ENCODE measurements around the gene GPR142.

Gene GPR142

DNA sequence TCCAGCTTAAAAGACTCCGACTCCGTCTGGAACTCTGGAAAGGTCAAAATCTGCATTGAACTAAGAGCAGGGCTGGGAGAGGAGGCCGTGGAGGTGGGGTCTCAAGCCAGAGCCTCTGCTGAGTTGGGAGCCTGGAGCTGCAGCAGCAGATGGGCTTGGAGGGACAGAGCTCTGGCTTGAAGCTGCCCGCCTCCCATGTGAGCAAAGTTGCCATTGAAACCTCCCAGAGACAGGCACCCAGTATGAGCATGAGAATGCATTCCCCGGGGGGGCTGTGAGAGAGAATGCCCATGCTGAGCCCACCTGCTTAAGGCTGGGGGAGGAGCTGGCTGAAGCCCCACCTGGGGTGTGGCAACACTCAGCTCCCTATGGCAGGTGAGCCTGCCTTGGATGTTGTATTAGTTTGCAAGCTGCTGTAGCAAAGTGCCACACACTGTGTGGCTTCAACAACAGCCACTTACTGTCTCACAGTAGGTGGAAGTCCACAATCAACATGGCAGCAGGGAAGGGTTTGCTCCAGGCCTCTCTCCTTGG lies 31.7 kb upstream of the GPR142 start:
- H3K27ac ChIP-seq (ENCODE audit: low read length, poor library complexity, severe bottlenecking), result no peak overlapping the region
- no peak overlapping the region for H3K14ac ChIP-seq (ENCODE audit: low read length in 2 of 2)

DNA sequence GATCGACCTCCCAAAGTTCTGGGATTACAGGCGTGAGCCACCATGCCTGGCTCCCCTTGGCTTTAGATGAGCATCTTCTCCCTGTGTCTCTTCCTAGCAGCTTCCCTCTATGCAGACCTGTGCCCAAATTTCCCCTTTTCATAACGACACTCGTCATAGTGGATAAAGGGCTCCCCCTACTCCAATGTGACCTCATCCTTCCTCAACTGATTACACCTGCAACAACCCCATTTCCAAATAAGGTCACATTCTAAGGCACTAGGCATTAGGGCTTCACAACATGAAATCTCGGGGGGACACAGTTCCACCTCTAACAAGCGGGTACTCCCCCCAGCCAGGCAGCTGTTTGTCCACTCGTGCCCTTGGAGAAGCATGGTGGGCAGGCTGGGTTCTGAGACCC lies 31.0 kb upstream of the GPR142 start:
- Histone ChIP-seq H3K9me3 (ENCODE audit: control insufficient read depth, low read length) (peaks cover 8% of the 10 kb centered on the region), H3K4ac (ENCODE audit: low read depth in 1 of 2, low read length in 2 of 2) (no peak overlapping the region), H4K8ac (ENCODE audit: low read length) (no peak overlapping the region), H2BK15ac (ENCODE audit: low read depth, poor library complexity, severe bottlenecking) (no peak overlapping the region), H2BK5ac (ENCODE audit: low read depth, low read length, poor library complexity, severe bottlenecking) (no peak overlapping the region), H3K9ac (ENCODE audit: low read length) (no peak overlapping the region), H3K14ac (ENCODE audit: low read length in 2 of 2) (no peak overlapping the region), H2AFZ (ENCODE audit: low read depth, low read length) (no peak overlapping the region), H4K91ac (ENCODE audit: low read length) (no peak overlapping the region), H2BK12ac (ENCODE audit: low read length in 2 of 2) (no peak overlapping the region), H3K27ac (ENCODE audit: low read length, poor library complexity, severe bottlenecking) (no peak overlapping the region), H2AK5ac (ENCODE audit: low read length, severe bottlenecking) (no peak overlapping the region), H3K4me1 (ENCODE audit: control insufficient read depth, insufficient read depth, low read depth, low read length) (no peaks in the 10 kb centered on the region), H3K23ac (ENCODE audit: low read length in 2 of 2) (no peak overlapping the region), H3K4me2 (ENCODE audit: low read length, poor library complexity, severe bottlenecking) (no peak overlapping the region), H3K36me3 (ENCODE audit: control insufficient read depth in 1 of 2, insufficient read depth in 2 of 2, low read depth in 1 of 2, low read length in 2 of 2) (no peaks in the 10 kb centered on the region), H3K4me3 (ENCODE audit: insufficient read depth in 1 of 2, low read depth in 1 of 2, low read length in 2 of 2) (no peak overlapping the region), H3K18ac (ENCODE audit: low read depth in 1 of 2, low read length in 2 of 2) (no peak overlapping the region), H2BK120ac (ENCODE audit: low read depth, low read length) (no peak overlapping the region), H3K27me3 (ENCODE audit: control insufficient read depth in 1 of 2, insufficient read depth in 1 of 2, low read length in 2 of 2) (peaks cover 15 to 69% of the 10 kb centered on the region in 2 experiments), H3K79me1 (replicated peaks; ENCODE audit: low read length, poor library complexity, severe bottlenecking) (no peaks in the 10 kb centered on the region)
- no peak for DNase-seq
- 82% methylated on average over 7 of the region's 7 CpGs for WGBS

More for the DNA sequence above, 31.7 kb upstream of the GPR142 start:
- 67% methylated on average over 5 of the region's 5 CpGs for WGBS
- Histone ChIP-seq H4K8ac (ENCODE audit: low read length) (no peak overlapping the region), H3K18ac (ENCODE audit: low read depth in 1 of 2, low read length in 2 of 2) (no peak overlapping the region), H3K4me1 (ENCODE audit: control insufficient read depth, insufficient read depth, low read depth, low read length) (no peaks in the 10 kb centered on the region), H2AK5ac (ENCODE audit: low read length, severe bottlenecking) (no peak overlapping the region), H4K91ac (ENCODE audit: low read length) (no peak overlapping the region), H2BK12ac (ENCODE audit: low read length in 2 of 2) (no peak overlapping the region), H3K36me3 (ENCODE audit: control insufficient read depth in 1 of 2, insufficient read depth in 2 of 2, low read depth in 1 of 2, low read length in 2 of 2) (no peaks in the 10 kb centered on the region), H3K23ac (ENCODE audit: low read length in 2 of 2) (no peak overlapping the region), H3K9me3 (ENCODE audit: control insufficient read depth, low read length) (peaks cover 8% of the 10 kb centered on the region), H3K4ac (ENCODE audit: low read depth in 1 of 2, low read length in 2 of 2) (no peak overlapping the region), H2BK15ac (ENCODE audit: low read depth, poor library complexity, severe bottlenecking) (no peak overlapping the region), H2BK5ac (ENCODE audit: low read depth, low read length, poor library complexity, severe bottlenecking) (no peak overlapping the region), H3K79me1 (replicated peaks; ENCODE audit: low read length, poor library complexity, severe bottlenecking) (no peaks in the 10 kb centered on the region), H3K4me2 (ENCODE audit: low read length, poor library complexity, severe bottlenecking) (no peak overlapping the region), H3K9ac (ENCODE audit: low read length) (no peak overlapping the region), H3K4me3 (ENCODE audit: insufficient read depth in 1 of 2, low read depth in 1 of 2, low read length in 2 of 2) (no peak overlapping the region), H3K27me3 (ENCODE audit: control insufficient read depth in 1 of 2, insufficient read depth in 1 of 2, low read length in 2 of 2) (peaks cover 22 to 73% of the 10 kb centered on the region in 2 experiments), H2BK120ac (ENCODE audit: low read depth, low read length) (no peak overlapping the region), H2AFZ (ENCODE audit: low read depth, low read length) (no peak overlapping the region)
- no peak for DNase-seq

DNA sequence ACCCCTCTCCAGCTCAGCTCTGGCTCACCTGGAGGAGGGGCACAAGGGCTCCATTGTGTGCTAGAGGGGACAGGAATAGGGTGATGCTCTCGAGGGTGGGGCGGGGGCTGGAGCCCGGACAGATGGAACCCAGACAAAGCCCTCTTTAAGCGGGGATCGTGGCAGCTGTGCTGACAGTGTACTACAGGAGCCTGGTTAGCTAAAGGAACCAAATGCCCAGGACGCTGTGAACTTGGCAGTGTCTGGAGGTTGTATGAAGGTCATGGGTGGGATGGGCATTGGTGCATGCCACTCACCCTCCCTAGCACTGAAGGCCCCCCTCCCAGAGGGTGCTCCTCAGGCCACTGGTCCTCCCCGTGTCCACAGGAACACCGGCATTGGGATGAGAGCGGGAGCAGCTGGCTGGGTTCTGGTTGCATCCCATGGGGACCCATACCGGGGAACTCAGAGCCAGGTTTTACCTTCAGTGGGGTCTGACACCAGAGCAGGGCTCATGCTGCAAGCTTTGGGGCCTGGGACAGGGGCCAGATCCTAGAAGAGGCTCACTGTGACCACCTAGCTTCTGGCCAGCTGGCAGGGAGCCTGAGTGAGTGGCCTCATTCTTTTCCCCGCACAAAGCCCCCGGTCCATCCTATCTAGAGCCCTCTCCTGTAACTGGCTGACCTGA lies 29.3 kb upstream of the GPR142 start:
- Histone ChIP-seq H3K23ac (ENCODE audit: low read length in 2 of 2) (no peak overlapping the region), H3K4ac (ENCODE audit: low read depth in 1 of 2, low read length in 2 of 2) (no peak overlapping the region), H3K4me1 (ENCODE audit: control insufficient read depth, insufficient read depth, low read depth, low read length) (no peaks in the 10 kb centered on the region), H2BK120ac (ENCODE audit: low read depth, low read length) (no peak overlapping the region), H2BK12ac (ENCODE audit: low read length in 2 of 2) (no peak overlapping the region), H2AFZ (ENCODE audit: low read depth, low read length) (no peak overlapping the region), H3K27me3 (ENCODE audit: control insufficient read depth in 1 of 2, insufficient read depth in 1 of 2, low read length in 2 of 2) (peaks cover 15 to 62% of the 10 kb centered on the region in 2 experiments), H2AK5ac (ENCODE audit: low read length, severe bottlenecking) (no peak overlapping the region), H4K8ac (ENCODE audit: low read length) (no peak overlapping the region), H3K79me1 (replicated peaks; ENCODE audit: low read length, poor library complexity, severe bottlenecking) (no peaks in the 10 kb centered on the region), H4K91ac (ENCODE audit: low read length) (no peak overlapping the region), H3K4me3 (ENCODE audit: insufficient read depth in 1 of 2, low read depth in 1 of 2, low read length in 2 of 2) (no peak overlapping the region), H3K9me3 (ENCODE audit: control insufficient read depth, low read length) (peaks cover 8% of the 10 kb centered on the region), H3K27ac (ENCODE audit: low read length, poor library complexity, severe bottlenecking) (no peak overlapping the region), H3K4me2 (ENCODE audit: low read length, poor library complexity, severe bottlenecking) (no peak overlapping the region), H3K14ac (ENCODE audit: low read length in 2 of 2) (no peak overlapping the region), H2BK15ac (ENCODE audit: low read depth, poor library complexity, severe bottlenecking) (no peak overlapping the region), H3K36me3 (ENCODE audit: control insufficient read depth in 1 of 2, insufficient read depth in 2 of 2, low read depth in 1 of 2, low read length in 2 of 2) (no peaks in the 10 kb centered on the region), H2BK5ac (ENCODE audit: low read depth, low read length, poor library complexity, severe bottlenecking) (no peak overlapping the region), H3K9ac (ENCODE audit: low read length) (no peak overlapping the region), H3K18ac (ENCODE audit: low read depth in 1 of 2, low read length in 2 of 2) (no peak overlapping the region)
- DNase-seq, result no peak
- WGBS, result 85% methylated on average over 11 of the region's 12 CpGs

DNA sequence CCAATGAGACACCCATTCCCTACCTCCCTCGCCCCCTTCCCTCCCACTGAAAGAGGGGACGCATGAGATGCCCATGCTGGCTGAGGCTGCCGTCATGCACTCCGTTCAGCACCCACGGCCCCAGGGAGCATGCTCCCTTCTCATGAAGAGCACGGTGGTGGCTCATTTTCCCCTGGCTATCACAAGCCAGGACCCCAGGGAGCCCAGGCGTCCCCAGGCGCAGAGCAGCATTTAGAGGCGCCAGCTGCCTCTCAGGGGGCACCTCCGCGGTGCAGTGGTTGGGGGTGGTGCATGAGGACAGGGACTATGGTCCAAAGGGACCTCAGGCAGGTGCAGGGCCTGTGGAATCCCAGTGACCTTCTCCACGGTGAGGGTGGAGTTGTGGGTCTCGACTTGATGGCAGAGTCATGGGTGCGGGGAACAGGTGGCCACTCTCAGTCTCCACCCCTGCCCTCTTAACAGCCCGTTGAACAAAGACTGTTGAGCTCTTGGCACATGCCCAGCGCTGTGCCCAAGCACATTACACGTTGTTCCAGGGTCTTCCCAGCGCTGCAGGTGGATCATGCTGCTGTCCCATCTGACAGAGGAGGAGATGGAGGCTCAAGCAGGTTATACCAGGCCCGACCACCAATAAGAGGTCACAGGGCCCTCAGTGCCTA lies 27.6 kb upstream of the GPR142 start:
- Histone ChIP-seq H2AK5ac (ENCODE audit: low read length, severe bottlenecking) (no peak overlapping the region), H3K4ac (ENCODE audit: low read depth in 1 of 2, low read length in 2 of 2) (no peak overlapping the region), H3K23ac (ENCODE audit: low read length in 2 of 2) (no peak overlapping the region), H3K4me3 (ENCODE audit: insufficient read depth in 1 of 2, low read depth in 1 of 2, low read length in 2 of 2) (no peak overlapping the region), H3K4me2 (ENCODE audit: low read length, poor library complexity, severe bottlenecking) (no peak overlapping the region), H4K91ac (ENCODE audit: low read length) (no peak overlapping the region), H2BK15ac (ENCODE audit: low read depth, poor library complexity, severe bottlenecking) (no peak overlapping the region), H3K9me3 (ENCODE audit: control insufficient read depth, low read length) (peaks cover under 1% of the 10 kb centered on the region), H3K9ac (ENCODE audit: low read length) (no peak overlapping the region), H2BK5ac (ENCODE audit: low read depth, low read length, poor library complexity, severe bottlenecking) (no peak overlapping the region), H2BK120ac (ENCODE audit: low read depth, low read length) (no peak overlapping the region), H3K14ac (ENCODE audit: low read length in 2 of 2) (no peak overlapping the region), H3K18ac (ENCODE audit: low read depth in 1 of 2, low read length in 2 of 2) (no peak overlapping the region), H3K79me1 (replicated peaks; ENCODE audit: low read length, poor library complexity, severe bottlenecking) (no peaks in the 10 kb centered on the region), H3K4me1 (ENCODE audit: control insufficient read depth, insufficient read depth, low read depth, low read length) (no peaks in the 10 kb centered on the region), H3K27ac (ENCODE audit: low read length, poor library complexity, severe bottlenecking) (no peak overlapping the region), H4K8ac (ENCODE audit: low read length) (no peak overlapping the region), H3K27me3 (ENCODE audit: control insufficient read depth in 1 of 2, insufficient read depth in 1 of 2, low read length in 2 of 2) (peaks cover 15 to 69% of the 10 kb centered on the region in 2 experiments), H3K36me3 (ENCODE audit: control insufficient read depth in 1 of 2, insufficient read depth in 2 of 2, low read depth in 1 of 2, low read length in 2 of 2) (no peaks in the 10 kb centered on the region), H2BK12ac (ENCODE audit: low read length in 2 of 2) (no peak overlapping the region), H2AFZ (ENCODE audit: low read depth, low read length) (no peak overlapping the region)
- 81% methylated on average over 19 of the region's 19 CpGs for WGBS
- no peak for DNase-seq

Measured in mesenchymal stem cell (in vitro differentiated cells and primary cell).